Measurements from ENCODE around the gene GFAP. TPM values are rescaled to one million over a fixed set of nuclear protein-coding genes. Genes with fewer than 3 reads are reported as not detected.

The GFAP gene
- total RNA-seq, 3 donors from 2014 or later: not detected

DNA sequence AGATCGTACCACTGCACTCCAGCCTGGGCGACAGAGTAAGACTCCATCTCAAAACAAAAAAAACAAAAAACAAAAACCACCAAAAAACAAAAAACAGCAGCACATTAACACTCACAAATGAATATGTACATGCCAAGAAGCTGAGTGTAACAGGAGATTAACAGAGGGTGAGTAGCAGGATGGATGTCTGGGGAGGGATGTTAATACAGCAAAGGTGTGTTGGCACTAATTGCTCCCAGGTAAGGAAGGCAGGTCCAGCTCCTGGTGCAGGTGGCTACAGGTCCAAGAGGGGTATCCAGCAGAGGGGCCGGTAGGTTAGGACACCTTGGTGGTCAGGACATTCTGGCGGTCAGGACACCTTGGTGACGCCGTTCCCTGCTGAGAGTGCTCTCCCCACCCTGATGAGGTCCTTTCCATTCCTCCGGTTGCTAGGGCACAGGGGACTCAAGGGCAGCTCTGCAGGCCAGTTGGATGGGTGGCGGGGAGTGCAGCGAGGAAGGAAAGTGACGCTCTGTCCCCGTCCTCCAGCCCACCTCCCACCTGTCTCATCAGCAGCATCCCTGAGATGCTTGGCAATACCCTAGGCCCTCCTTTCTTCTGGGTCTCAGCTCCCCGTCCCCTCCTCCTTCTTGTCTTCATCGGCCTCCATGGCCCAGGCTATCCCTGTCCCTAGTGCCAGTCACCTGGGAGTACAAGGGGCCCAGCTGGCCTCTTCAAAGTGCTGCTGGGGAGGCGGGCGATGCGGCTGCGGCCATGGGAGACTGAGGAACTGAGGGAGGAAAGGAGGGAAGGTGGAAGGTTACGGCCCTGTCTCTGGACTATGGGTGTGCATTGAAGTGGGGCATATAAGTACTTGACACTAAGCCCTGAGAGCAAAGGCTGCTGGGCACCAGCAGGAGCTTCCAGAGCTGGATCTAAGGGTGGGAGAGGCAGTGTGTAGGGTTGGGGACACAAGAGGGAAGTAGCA, 10.7 kb upstream of the GFAP start:
- Mint-ChIP-seq H3K9me3 (no peaks in the 10 kb centered on the region), H3K4me3 (no peak overlapping the region), H3K36me3 (ENCODE audit: insufficient read depth) (no peaks in the 10 kb centered on the region), H3K27me3 (ENCODE audit: low read depth) (peaks cover 6% of the 10 kb centered on the region), H3K4me1 (ENCODE audit: low read depth) (no peaks in the 10 kb centered on the region)
- no peak for ATAC-seq
- no peak for DNase-seq

DNA sequence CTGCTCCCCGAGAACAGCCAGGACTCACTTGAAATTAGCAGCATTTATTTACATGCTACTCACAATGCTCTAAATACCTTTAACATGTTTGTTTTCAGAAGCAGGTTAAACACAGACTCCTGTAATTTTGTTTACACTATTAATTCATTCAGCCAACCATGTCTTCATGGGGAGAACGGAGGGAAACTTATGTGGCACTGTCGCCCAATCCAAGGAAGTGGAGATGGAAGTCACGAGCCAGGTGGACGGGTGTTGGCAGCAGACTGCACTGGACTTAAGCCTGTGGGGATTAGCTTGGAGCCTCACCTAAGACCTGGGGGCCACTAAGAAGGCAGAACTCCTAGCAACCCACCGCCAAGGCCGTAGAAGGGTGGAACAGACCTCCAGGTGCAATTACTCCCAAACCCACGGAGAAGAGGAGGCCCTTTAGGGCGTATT, 8.8 kb upstream of the GFAP start:
- H3K9me3 Mint-ChIP-seq: no peaks in the 10 kb centered on the region
- no peak overlapping the region for H3K4me3 Mint-ChIP-seq
- H3K4me1 Mint-ChIP-seq (ENCODE audit: low read depth): no peaks in the 10 kb centered on the region
- peaks cover 12% of the 10 kb centered on the region for H3K27me3 Mint-ChIP-seq (ENCODE audit: low read depth)
- no peaks in the 10 kb centered on the region for H3K36me3 Mint-ChIP-seq (ENCODE audit: insufficient read depth)
- ATAC-seq (no peak), DNase-seq (no peak)

DNA sequence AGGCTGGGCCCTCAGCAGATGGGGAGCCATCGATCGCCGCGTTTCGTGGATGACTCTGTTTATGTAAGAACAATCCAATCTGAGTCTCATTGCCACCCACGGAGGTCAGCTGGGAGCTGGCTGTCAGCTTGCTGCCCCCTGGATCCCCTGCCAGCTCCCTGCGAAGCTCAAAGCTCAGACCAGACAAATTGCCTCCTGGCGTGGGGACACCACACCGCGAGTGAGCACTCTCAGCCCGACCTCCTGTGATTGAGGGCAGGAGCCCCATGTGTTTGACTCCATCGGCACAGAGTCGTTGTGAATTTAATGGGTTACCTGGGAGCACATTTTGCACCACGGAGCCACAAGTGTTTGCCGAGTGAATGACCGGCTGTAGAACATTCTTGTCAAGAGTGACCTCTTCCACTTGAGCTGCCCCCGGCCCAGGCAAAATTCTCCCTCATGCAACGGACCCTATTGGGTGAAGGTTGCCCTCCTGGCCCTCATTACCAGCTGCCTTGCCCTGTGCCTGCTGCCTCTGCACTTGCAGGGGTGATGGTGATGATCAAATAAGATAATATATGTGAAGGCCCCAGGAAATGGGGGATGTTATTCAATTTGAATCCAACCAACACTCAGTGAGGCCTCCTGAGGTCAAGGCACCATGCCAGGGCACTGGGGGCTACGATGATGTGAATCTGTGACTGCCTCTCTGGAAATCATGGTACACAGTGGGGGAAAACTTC, 7.6 kb upstream of the GFAP start:
- Mint-ChIP-seq H3K4me1 (ENCODE audit: low read depth) (no peaks in the 10 kb centered on the region), H3K27me3 (ENCODE audit: low read depth) (peaks cover 12% of the 10 kb centered on the region), H3K4me3 (no peak overlapping the region), H3K9me3 (no peaks in the 10 kb centered on the region), H3K36me3 (ENCODE audit: insufficient read depth) (no peaks in the 10 kb centered on the region)
- no peak for ATAC-seq
- DNase-seq: no peak

DNA sequence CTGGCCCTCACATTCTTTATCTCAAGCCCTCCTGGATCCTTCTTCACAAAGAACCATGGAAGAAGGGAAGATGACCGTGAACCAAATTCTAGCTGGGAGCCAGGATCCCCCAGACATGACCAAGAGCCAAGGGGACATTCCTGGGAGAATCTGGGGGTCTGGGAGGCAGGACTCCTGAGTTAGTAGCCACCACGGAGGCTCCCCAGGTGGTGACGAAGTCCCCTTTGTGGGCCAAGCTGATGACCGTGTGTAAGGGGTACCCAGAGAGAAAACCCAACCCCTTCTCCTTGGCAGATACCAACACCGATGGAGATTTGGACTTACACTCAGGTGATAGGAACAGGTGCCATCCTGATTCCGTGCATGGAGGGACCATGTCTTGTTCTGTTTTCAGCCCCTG, 6.8 kb upstream of the GFAP start:
- Mint-ChIP-seq H3K4me1 (ENCODE audit: low read depth) (no peaks in the 10 kb centered on the region), H3K36me3 (ENCODE audit: insufficient read depth) (no peaks in the 10 kb centered on the region), H3K9me3 (no peaks in the 10 kb centered on the region), H3K27me3 (ENCODE audit: low read depth) (peaks cover 12% of the 10 kb centered on the region), H3K4me3 (no peak overlapping the region)
- DNase-seq: no peak
- ATAC-seq: no peak

DNA sequence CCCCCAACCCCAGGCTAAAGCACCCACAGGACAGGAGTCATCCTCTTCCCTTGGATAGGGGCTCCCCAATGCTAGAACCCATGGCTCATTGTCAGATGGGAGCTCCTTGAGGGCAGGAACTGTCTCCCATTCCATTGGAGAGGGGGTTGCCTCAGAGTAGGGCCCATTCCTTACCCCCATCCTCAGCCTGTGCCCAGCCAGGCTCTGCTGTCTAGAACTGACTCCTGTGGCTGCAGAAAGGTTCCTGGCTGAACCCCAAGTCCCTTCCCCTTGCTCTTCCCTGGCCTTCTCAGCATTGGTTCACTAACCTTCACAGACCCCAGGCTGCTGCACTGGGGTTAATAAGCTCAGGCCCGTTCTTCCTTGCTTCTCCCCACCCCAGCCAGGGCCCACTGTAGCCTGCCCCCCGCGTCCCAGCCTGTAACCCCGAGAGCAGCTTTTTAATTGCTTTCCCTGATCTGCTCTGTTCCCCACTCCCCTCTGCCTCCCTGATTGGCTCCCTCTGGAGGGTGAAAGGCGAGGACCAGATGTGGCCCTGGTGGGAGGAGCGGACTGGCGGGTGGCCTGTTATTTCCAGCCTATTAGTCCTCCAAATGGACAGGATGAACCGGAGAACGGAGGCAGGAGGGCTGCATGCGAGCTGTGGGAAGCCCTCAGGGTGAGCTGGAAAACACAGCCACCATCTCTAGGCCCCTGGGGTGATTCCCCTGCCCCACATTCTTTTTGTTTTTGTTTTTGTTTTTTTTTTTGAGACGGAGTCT, 6.0 kb upstream of the GFAP start:
- H3K36me3 Mint-ChIP-seq (ENCODE audit: insufficient read depth): no peaks in the 10 kb centered on the region
- H3K4me3 Mint-ChIP-seq: no peak overlapping the region
- ATAC-seq (no peak), DNase-seq (no peak)
- no peaks in the 10 kb centered on the region for H3K4me1 Mint-ChIP-seq (ENCODE audit: low read depth)
- no peaks in the 10 kb centered on the region for H3K9me3 Mint-ChIP-seq
- peaks cover 12% of the 10 kb centered on the region for H3K27me3 Mint-ChIP-seq (ENCODE audit: low read depth)

DNA sequence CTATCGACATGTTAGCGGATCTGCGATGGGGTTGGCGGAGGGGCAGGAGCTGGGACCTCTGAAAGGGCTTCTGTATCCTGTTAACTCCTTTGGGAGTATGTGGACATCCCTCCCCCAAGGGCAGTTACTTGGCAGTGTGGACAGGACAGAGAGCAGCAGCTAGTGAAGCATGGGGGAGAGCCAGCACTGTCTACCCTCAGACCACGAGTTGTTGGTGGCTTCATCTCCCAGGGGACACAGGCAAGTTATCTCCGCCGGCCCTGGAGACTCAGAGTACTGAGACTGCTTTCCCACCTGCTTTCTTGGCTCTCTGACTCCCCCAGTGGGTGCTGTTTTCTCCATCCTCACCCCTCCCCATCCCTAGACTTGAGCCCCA, 5.3 kb upstream of the GFAP start:
- peaks cover 13% of the 10 kb centered on the region for H3K27me3 Mint-ChIP-seq (ENCODE audit: low read depth)
- no peaks in the 10 kb centered on the region for H3K4me1 Mint-ChIP-seq (ENCODE audit: low read depth)
- no peaks in the 10 kb centered on the region for H3K36me3 Mint-ChIP-seq (ENCODE audit: insufficient read depth)
- no peak overlapping the region for H3K4me3 Mint-ChIP-seq
- no peak for DNase-seq
- no peaks in the 10 kb centered on the region for H3K9me3 Mint-ChIP-seq
- ATAC-seq: no peak

DNA sequence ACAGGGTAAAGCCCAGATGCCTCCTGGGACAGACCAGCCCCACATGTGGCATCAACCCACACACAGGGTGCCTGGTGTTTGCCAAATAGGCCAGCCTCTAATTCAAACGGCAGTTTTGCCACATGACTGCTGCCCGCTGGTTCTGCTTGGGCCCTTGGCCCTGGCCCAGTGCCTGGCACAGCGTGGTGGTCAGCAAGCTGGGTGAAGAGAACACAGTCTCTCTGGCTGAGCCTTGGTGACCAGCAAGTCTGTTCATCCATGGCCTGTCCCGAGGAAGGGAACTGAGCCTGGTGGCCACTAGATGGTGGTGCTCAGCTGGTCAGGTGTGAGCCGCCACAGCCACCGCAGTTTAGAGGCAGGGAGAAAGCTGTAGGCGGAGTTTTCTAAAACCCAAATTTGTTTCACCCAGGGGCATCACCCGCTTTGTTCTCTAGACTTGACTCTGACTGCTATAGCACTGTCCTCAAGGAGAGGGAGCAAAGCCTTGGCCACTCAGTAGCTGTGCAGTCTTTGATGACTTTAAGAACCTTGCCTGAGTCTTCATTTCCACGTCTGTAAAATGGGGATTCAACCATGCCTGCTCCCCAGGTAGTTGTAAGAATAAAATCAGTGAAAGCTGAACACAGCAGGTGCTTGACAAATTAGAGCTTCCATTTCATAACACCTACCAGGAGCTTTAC, 4.7 kb upstream of the GFAP start:
- H3K4me1 Mint-ChIP-seq (ENCODE audit: low read depth): no peaks in the 10 kb centered on the region
- ATAC-seq (peak; percentile 78 to 85), DNase-seq (peak; percentile 50)
- H3K9me3 Mint-ChIP-seq: no peaks in the 10 kb centered on the region
- no peaks in the 10 kb centered on the region for H3K36me3 Mint-ChIP-seq (ENCODE audit: insufficient read depth)
- no peak overlapping the region for H3K4me3 Mint-ChIP-seq
- H3K27me3 Mint-ChIP-seq (ENCODE audit: low read depth): peaks cover 18% of the 10 kb centered on the region

DNA sequence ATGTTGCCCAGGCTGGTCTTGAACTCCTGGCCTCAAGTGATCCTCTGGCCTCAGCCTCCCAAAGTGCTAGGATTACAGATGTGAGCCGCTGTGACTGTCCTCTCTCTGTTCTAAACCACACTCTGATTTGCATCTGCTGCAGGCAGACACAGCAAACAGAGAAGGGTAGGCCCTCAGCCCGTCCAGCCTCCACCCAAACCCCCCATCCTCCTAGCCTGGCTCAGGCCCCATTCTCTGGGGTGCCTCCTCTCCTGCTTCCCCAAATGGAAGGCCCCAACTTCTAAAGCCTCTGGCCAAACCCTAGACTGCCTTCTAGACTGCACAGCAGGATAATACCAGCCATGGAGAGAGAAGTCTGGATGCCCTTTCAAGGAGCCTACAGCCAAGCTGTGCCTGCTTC, 4.1 kb upstream of the GFAP start:
- no peak overlapping the region for H3K4me3 Mint-ChIP-seq
- H3K4me1 Mint-ChIP-seq (ENCODE audit: low read depth): no peaks in the 10 kb centered on the region

DNA sequence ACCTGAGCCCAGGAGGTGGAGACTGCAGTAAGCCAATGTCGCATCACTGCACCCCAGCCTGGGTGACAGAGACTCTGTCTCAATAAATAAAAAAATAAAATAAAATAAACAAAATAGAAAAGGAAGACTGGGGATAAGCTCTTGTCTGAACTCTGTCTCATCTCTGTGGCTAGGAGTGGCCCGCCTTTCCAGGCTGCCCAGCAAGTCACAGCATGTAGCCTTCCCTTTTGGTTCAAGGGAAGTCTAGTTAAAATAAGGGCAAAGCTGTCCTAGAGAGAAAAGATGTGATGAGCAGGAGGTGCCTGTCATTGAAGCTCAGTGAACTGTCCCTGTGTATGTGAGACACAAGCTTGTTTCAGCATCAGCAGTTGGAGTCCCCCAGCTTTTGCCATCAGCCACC, 2.7 kb upstream of the GFAP start:
- no peak for ATAC-seq
- Mint-ChIP-seq H3K4me1 (ENCODE audit: low read depth) (peaks cover 4% of the 10 kb centered on the region), H3K4me3 (no peak overlapping the region), H3K36me3 (ENCODE audit: insufficient read depth) (no peaks in the 10 kb centered on the region), H3K27me3 (ENCODE audit: low read depth) (peaks cover 32% of the 10 kb centered on the region), H3K9me3 (no peaks in the 10 kb centered on the region)
- DNase-seq: no peak

More for the DNA sequence above, 4.1 kb upstream of the GFAP start:
- no peaks in the 10 kb centered on the region for H3K9me3 Mint-ChIP-seq
- H3K36me3 Mint-ChIP-seq (ENCODE audit: insufficient read depth): no peaks in the 10 kb centered on the region
- ATAC-seq (no peak), DNase-seq (no peak)
- peaks cover 24% of the 10 kb centered on the region for H3K27me3 Mint-ChIP-seq (ENCODE audit: low read depth)

DNA sequence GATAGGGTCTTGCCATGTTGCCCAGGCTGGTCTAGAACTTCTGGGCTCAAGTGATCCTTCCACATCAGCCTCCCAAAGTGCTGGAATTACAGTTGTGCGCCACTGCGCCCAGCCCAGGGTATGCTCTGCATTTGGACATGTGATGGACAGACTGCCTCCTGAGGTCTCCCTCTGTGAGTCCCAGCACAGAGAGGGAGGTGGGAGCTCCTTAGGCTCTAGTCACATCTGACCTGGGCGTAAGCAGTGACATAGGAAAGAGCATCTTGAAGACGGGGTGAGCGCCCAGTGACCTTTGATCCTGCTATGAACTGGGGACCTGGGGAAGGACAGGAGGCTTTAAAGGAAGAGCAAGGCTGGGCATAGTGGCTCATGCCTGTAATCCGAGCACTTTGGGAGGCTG, 2.2 kb upstream of the GFAP start:
- Mint-ChIP-seq H3K4me3 (no peak overlapping the region), H3K36me3 (ENCODE audit: insufficient read depth) (no peaks in the 10 kb centered on the region), H3K4me1 (ENCODE audit: low read depth) (peaks cover 6% of the 10 kb centered on the region), H3K9me3 (no peaks in the 10 kb centered on the region), H3K27me3 (ENCODE audit: low read depth) (peaks cover 34% of the 10 kb centered on the region)
- no peak for ATAC-seq
- no peak for DNase-seq

DNA sequence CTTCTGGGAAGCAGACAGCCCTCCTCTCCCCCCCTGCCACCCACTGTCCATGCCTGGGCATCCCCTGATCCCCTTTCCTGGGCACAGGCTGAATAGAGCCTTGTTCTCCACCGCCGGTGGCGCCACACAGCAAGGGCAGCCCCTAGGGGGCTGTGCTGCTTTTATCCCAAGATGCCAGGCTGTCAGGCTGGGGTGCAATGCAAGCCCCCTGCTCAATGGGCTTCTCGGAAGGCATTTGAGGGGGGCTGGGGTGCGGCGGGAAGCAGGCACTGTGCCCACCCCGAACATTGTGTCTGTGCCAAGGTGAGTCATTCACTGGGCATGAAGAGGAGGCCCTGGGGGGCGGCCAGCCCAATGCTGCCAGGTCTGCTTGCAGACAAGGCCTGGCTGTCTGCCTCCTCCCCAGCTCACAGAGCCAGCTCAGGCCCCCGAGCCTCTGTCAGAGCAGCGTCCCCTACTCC, 1.5 kb upstream of the GFAP start:
- DNase-seq (no peak), ATAC-seq (no peak)
- no peaks in the 10 kb centered on the region for H3K9me3 Mint-ChIP-seq
- peaks cover 7% of the 10 kb centered on the region for H3K4me1 Mint-ChIP-seq (ENCODE audit: low read depth)
- peaks cover 37% of the 10 kb centered on the region for H3K27me3 Mint-ChIP-seq (ENCODE audit: low read depth)
- H3K36me3 Mint-ChIP-seq (ENCODE audit: insufficient read depth): no peaks in the 10 kb centered on the region
- H3K4me3 Mint-ChIP-seq: no peak overlapping the region

DNA sequence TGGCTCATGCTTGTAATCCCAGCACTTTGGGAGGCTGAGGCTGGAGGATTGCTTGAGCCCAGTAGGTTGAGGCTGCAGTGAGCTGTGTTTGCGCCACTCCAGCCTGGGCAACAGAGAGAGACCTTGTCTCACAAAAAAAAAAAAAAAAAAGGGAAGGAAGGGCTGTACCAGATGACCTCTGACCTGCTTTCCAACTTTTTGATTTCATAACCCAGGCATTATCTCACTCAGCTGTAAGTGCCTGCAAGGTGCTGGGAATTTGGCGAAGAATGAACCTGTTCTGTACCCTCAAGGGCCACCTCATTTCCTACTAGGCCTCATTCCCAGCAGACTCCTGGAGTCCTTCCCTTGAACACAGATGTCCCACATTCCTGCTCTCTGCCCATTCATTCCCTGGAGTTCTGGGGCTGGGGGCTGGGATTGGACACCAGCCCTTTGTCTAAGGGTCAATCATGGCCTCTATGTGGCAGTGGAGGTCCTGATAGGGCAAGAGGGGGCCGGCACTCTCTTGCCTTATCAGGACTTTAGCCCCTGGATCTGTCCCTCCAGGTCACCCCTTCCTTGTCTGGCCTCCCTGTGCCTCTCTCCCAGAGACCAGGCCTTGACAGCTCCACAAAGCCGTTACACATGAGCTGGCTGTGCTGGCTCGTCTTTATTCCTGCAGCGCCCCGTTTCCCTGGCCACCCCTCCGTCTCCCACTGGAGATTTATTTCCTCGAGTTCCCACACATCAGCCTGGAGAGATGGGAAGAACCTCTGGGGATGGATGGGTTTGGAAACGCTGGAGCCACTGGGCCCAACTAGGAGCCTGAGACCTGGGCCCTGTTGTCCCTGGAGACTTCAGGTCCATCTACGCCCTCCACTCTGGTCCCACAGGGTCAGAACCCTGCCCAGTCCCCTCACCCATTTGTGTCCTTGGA, 821 bp upstream of the GFAP start:
- DNase-seq: no peak
- Mint-ChIP-seq H3K36me3 (ENCODE audit: insufficient read depth) (no peaks in the 10 kb centered on the region), H3K9me3 (no peaks in the 10 kb centered on the region), H3K4me1 (ENCODE audit: low read depth) (peaks cover 8% of the 10 kb centered on the region), H3K4me3 (no peak overlapping the region), H3K27me3 (ENCODE audit: low read depth) (peaks cover 35% of the 10 kb centered on the region)
- ATAC-seq: no peak

DNA sequence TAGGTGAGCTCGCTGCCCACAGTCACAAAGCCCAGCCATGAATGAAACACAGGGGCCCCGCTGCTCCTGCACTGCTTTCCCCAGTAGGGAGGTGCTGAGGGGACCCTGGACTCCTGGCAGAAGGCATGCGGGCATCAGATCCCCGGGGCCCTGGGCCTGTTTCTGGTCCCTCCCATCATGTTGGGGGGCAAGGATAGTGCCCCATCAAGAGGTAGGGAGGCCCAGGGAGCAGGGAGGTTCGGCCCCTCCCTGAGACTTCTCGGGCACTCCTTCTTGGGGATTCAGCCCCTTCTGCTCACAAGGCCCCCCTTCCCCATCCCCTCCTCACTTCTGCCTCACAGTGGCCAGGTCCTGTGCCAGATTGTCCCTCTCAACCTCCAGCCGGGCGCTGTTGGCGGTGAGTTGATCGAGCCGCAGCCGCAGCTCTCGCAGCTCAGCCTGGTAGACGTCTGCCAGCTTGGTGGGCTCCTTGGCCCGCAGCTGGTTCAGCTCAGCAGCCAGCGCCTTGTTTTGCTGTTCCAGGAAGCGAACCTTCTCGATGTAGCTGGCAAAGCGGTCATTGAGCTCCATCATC, 515 bp downstream of the GFAP start:
- no peak for ATAC-seq
- no peak overlapping the region for H3K4me3 Mint-ChIP-seq
- H3K4me1 Mint-ChIP-seq (ENCODE audit: low read depth): peaks cover 14% of the 10 kb centered on the region

More for the DNA sequence above, 515 bp downstream of the GFAP start:
- Mint-ChIP-seq H3K27me3 (ENCODE audit: low read depth) (peaks cover 36% of the 10 kb centered on the region), H3K9me3 (no peaks in the 10 kb centered on the region), H3K36me3 (ENCODE audit: insufficient read depth) (no peaks in the 10 kb centered on the region)
- no peak for DNase-seq
